ENCODE data around the gene FOXC2. TPM values are rescaled to one million over a fixed set of nuclear protein-coding genes. Genes with fewer than 3 reads are reported as not detected.

The FOXC2 gene
- total RNA-seq, 2 donors from 2014 or later, result 0.66 to 0.78 TPM

GRCh38 chr16:86559802-86560305 is 6.8 kb upstream of the FOXC2 start:
- Histone ChIP-seq H3K4me1 (peaks cover 22% of the 10 kb centered on the region), H3K9me3 (no peaks in the 10 kb centered on the region), H3K27ac (no peak overlapping the region), H3K36me3 (replicated peaks in 1 of 2; ENCODE audit: insufficient read depth in 1 of 2, low read depth in 2 of 2) (no peaks in the 10 kb centered on the region), H3K27me3 (peaks cover 0 to 11% of the 10 kb centered on the region in 2 donors), H3K4me3 (no peak overlapping the region)
- intact Hi-C loops (cut with DNase I), result no loop called here
- no peak for DNase-seq
- no peak for TF ChIP-seq POLR2A (IDR thresholded peaks at IDR 0.05)
- TF ChIP-seq, protein P1, sequence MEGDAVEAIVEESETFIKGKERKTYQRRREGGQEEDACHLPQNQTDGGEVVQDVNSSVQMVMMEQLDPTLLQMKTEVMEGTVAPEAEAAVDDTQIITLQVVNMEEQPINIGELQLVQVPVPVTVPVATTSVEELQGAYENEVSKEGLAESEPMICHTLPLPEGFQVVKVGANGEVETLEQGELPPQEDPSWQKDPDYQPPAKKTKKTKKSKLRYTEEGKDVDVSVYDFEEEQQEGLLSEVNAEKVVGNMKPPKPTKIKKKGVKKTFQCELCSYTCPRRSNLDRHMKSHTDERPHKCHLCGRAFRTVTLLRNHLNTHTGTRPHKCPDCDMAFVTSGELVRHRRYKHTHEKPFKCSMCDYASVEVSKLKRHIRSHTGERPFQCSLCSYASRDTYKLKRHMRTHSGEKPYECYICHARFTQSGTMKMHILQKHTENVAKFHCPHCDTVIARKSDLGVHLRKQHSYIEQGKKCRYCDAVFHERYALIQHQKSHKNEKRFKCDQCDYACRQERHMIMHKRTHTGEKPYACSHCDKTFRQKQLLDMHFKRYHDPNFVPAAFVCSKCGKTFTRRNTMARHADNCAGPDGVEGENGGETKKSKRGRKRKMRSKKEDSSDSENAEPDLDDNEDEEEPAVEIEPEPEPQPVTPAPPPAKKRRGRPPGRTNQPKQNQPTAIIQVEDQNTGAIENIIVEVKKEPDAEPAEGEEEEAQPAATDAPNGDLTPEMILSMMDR (IDR thresholded peaks at IDR 0.05), result no peak
- 69 to 73% methylated on average over 7 to 9 of the region's 9 CpGs for WGBS, 2 donors
- no peak for ATAC-seq

DNA sequence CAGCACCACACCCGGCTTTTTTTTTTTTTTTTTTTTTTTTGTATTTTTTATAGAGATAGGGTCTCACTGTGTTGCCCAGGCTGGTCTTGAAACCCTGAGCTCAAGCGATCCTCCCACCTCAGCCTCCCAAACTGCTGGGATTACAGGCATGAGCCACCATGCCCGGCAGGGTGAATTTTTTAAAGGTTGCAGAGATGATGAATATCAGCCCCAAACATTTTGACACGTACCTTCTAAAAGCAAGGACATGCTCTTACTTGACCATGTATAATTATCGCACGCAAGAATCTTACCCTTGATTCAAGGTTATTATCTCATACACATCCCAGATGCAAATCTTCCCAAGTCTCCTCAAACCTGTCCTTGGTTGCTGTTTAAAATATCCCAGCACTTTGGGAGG is 4.3 kb upstream of the FOXC2 start:
- intact Hi-C loops (cut with DNase I), result no loop called here
- 57 to 60% methylated on average over 6 of the region's 6 CpGs for WGBS, 2 donors
- H3K36me3 ChIP-seq (replicated peaks in 1 of 2; ENCODE audit: insufficient read depth in 1 of 2, low read depth in 2 of 2), result no peaks in the 10 kb centered on the region
- H3K4me1 ChIP-seq, result peaks cover 26% of the 10 kb centered on the region
- H3K27ac ChIP-seq, result no peak overlapping the region
- H3K27me3 ChIP-seq, result peaks cover 0 to 33% of the 10 kb centered on the region in 2 donors
- H3K9me3 ChIP-seq, result no peaks in the 10 kb centered on the region
- DNase-seq (no peak), ATAC-seq (no peak)
- H3K4me3 ChIP-seq, result no peak overlapping the region
- TF ChIP-seq POLR2A (IDR thresholded peaks at IDR 0.05), result no peak
- TF ChIP-seq, protein P1 (IDR thresholded peaks at IDR 0.05), result no peak

GRCh38 chr16:86563469-86564345 is 2.9 kb upstream of the FOXC2 start:
- WGBS, 2 donors, result 1% methylated on average over 35 to 41 of the region's 41 CpGs
- Histone ChIP-seq H3K4me1 (peaks cover 31% of the 10 kb centered on the region), H3K27ac (no peak overlapping the region), H3K4me3 (no peak overlapping the region), H3K9me3 (no peaks in the 10 kb centered on the region), H3K36me3 (replicated peaks in 1 of 2; ENCODE audit: insufficient read depth in 1 of 2, low read depth in 2 of 2) (no peaks in the 10 kb centered on the region), H3K27me3 (peaks cover 0 to 43% of the 10 kb centered on the region in 2 donors)
- intact Hi-C loops (cut with DNase I), result no loop called here
- DNase-seq, result peak; percentile 91 to 95 (median 93)
- ATAC-seq, result peak; percentile 93
- TF ChIP-seq, protein P1 (IDR thresholded peaks at IDR 0.05), result peak; percentile 99 to 100 (median 100)
- no peak for TF ChIP-seq POLR2A (IDR thresholded peaks at IDR 0.05)

- intact Hi-C loops (cut with DNase I), result loop anchor here (5.0 kb wide), 2 partner anchors 492 to 712 kb away; no protein-coding TSS in a partner anchor
- Histone ChIP-seq H3K27me3 (peaks cover 0 to 55% of the 10 kb centered on the region in 2 donors), H3K27ac (no peak overlapping the region), H3K36me3 (replicated peaks in 1 of 2; ENCODE audit: insufficient read depth in 1 of 2, low read depth in 2 of 2) (no peaks in the 10 kb centered on the region), H3K4me1 (peaks cover 31% of the 10 kb centered on the region), H3K9me3 (no peaks in the 10 kb centered on the region), H3K4me3 (no peak overlapping the region)
- ATAC-seq (no peak), DNase-seq (no peak)
- no peak for TF ChIP-seq POLR2A (IDR thresholded peaks at IDR 0.05)
- TF ChIP-seq, protein P1 (IDR thresholded peaks at IDR 0.05), result no peak
- WGBS, 2 donors, result 21 to 33% methylated on average over 16 of the region's 16 CpGs
Measured at GRCh38 chr16:86565181-86565631, 1.4 kb upstream of the FOXC2 start.

Data from body of pancreas (tissue), 4 donors.